IMR-90 (cell line): ENCODE measurements around the gene NXN.

Experiments
- CEBPB ChIP-seq: IDR thresholded peaks from 2 replicates; pipeline ENCODE4 v1.6.1; 2012; ENCODE audit warnings: low read depth, low read length, improper control_type of control experiment
- CHD1 ChIP-seq: IDR thresholded peaks from 2 replicates; pipeline ENCODE4 v1.6.1; 2012; ENCODE audit warnings: low read depth, low read length, improper control_type of control experiment
- MXI1 ChIP-seq: IDR thresholded peaks from 2 replicates; pipeline ENCODE4 v1.6.1; 2012; ENCODE audit warnings: low read depth, mild to moderate bottlenecking, low read length, moderate library complexity, borderline replicate concordance
- NFE2L2 ChIP-seq: fragments of 150-350 bp; IDR thresholded peaks from 2 replicates; pipeline ENCODE4 v1.6.1; 2016; ENCODE audit warnings: low read depth, mild to moderate bottlenecking, low read length
- POLR2A ChIP-seq: IDR thresholded peaks from 2 replicates; pipeline ENCODE4 v1.6.1; 2012; ENCODE audit warnings: mild to moderate bottlenecking, low read depth, low read length
- RAD21 ChIP-seq: IDR thresholded peaks from 2 replicates; pipeline ENCODE4 v1.6.1; 2012; ENCODE audit warnings: low read length, improper control_type of control experiment
- RCOR1 ChIP-seq: IDR thresholded peaks from 2 replicates; pipeline ENCODE4 v1.6.1; 2012; ENCODE audit warnings: mild to moderate bottlenecking, low read length, improper control_type of control experiment; ENCODE audit not compliant: insufficient replicate concordance
- RFX5 ChIP-seq: IDR thresholded peaks from 2 replicates; pipeline ENCODE4 v1.8.0; 2012; ENCODE audit warnings: low read depth, mild to moderate bottlenecking, low read length, moderate library complexity
- TF ChIP-seq, protein P1 (sequence below): conservative IDR thresholded peaks from 2 replicates; pipeline ENCODE4 v1.5.1; 2012; ENCODE audit warnings: mild to moderate bottlenecking, low read depth, low read length, improper control_type of control experiment
- TF ChIP-seq, protein P2 (sequence below): fragments of 150-350 bp; IDR thresholded peaks from 2 replicates; pipeline ENCODE4 v1.6.1; 2016; ENCODE audit warnings: low read depth, mild to moderate bottlenecking, low read length, moderate library complexity, borderline replicate concordance

GRCh38 chr17:880443-881269 is 98.9 kb downstream of the NXN start:
- TF ChIP-seq, protein P1, sequence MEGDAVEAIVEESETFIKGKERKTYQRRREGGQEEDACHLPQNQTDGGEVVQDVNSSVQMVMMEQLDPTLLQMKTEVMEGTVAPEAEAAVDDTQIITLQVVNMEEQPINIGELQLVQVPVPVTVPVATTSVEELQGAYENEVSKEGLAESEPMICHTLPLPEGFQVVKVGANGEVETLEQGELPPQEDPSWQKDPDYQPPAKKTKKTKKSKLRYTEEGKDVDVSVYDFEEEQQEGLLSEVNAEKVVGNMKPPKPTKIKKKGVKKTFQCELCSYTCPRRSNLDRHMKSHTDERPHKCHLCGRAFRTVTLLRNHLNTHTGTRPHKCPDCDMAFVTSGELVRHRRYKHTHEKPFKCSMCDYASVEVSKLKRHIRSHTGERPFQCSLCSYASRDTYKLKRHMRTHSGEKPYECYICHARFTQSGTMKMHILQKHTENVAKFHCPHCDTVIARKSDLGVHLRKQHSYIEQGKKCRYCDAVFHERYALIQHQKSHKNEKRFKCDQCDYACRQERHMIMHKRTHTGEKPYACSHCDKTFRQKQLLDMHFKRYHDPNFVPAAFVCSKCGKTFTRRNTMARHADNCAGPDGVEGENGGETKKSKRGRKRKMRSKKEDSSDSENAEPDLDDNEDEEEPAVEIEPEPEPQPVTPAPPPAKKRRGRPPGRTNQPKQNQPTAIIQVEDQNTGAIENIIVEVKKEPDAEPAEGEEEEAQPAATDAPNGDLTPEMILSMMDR: no peak
- TF ChIP-seq MXI1 (no peak), CHD1 (no peak), CEBPB (no peak), RAD21 (no peak), POLR2A (no peak), NFE2L2 (no peak), RCOR1 (no peak), RFX5 (no peak)
- TF ChIP-seq, protein P2, sequence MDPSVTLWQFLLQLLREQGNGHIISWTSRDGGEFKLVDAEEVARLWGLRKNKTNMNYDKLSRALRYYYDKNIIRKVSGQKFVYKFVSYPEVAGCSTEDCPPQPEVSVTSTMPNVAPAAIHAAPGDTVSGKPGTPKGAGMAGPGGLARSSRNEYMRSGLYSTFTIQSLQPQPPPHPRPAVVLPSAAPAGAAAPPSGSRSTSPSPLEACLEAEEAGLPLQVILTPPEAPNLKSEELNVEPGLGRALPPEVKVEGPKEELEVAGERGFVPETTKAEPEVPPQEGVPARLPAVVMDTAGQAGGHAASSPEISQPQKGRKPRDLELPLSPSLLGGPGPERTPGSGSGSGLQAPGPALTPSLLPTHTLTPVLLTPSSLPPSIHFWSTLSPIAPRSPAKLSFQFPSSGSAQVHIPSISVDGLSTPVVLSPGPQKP: no peak
